ENCODE measurements around the gene KMT2E. TPM values are rescaled to one million over a fixed set of nuclear protein-coding genes. Genes with fewer than 3 reads are reported as not detected.

Gene KMT2E
- total RNA-seq, 1 donor: 132 TPM

DNA sequence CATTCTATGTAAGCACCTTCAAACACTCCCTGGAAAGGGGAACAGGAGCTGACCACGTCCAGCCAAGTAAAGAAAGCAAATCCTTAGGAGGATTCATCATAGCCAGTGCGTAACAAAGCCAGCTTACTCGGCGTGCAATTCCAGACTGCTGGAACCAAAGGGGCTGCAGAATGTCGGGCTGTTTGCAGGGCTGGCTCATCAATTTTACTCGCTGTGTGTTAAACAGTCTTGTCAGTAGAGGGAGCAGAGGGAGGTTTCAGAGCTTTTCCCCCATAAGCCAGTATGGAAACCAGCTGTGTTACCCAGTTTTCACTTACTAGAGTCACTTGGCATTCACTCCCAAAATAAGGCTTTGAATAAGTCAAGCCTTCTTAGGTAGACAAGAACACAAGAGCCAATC lies 127.1 kb downstream of the KMT2E start:
- TF ChIP-seq, protein P1, sequence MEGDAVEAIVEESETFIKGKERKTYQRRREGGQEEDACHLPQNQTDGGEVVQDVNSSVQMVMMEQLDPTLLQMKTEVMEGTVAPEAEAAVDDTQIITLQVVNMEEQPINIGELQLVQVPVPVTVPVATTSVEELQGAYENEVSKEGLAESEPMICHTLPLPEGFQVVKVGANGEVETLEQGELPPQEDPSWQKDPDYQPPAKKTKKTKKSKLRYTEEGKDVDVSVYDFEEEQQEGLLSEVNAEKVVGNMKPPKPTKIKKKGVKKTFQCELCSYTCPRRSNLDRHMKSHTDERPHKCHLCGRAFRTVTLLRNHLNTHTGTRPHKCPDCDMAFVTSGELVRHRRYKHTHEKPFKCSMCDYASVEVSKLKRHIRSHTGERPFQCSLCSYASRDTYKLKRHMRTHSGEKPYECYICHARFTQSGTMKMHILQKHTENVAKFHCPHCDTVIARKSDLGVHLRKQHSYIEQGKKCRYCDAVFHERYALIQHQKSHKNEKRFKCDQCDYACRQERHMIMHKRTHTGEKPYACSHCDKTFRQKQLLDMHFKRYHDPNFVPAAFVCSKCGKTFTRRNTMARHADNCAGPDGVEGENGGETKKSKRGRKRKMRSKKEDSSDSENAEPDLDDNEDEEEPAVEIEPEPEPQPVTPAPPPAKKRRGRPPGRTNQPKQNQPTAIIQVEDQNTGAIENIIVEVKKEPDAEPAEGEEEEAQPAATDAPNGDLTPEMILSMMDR (IDR thresholded peaks at IDR 0.05; ENCODE audit: insufficient read depth, low read length): peak; percentile 63
- no peak overlapping the region for H3K4me3 ChIP-seq (ENCODE audit: low read depth, low read length)
- DNase-seq (ENCODE audit: low read depth): peak; percentile 72

DNA sequence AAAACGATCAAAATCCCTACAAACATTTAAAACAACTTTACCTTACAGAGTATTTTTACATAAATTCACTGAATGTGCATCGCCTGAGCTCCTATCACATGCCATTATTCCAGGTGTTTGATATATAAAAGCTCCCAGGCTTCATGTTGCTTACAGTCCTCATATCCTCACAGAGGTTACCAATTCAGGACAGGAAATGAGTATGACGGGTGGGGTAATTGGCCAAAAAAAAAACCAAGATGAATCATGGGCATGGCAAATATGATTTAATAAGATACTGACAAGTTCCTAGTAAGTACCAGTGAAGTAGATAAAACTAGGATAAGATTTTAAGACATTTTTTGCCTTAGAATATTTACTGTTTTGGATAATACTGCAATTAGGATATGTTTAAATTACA lies 135.8 kb downstream of the KMT2E start:
- DNase-seq (ENCODE audit: low read depth): peak; percentile 61
- TF ChIP-seq, protein P1 (IDR thresholded peaks at IDR 0.05; ENCODE audit: insufficient read depth, low read length): no peak
- no peak overlapping the region for H3K4me3 ChIP-seq (ENCODE audit: low read depth, low read length)

- no peak for DNase-seq (ENCODE audit: low read depth)
- no peak overlapping the region for H3K4me3 ChIP-seq (ENCODE audit: low read depth, low read length)
- TF ChIP-seq, protein P1 (IDR thresholded peaks at IDR 0.05; ENCODE audit: insufficient read depth, low read length): no peak
These were observed 137.1 kb downstream of the KMT2E start for GRCh38 chr7:105151152-105151551.

- DNase-seq (ENCODE audit: low read depth): no peak
- TF ChIP-seq, protein P1 (IDR thresholded peaks at IDR 0.05; ENCODE audit: insufficient read depth, low read length): no peak
- no peak overlapping the region for H3K4me3 ChIP-seq (ENCODE audit: low read depth, low read length)
These were observed 139.5 kb downstream of the KMT2E start for GRCh38 chr7:105153531-105153930.

DNA sequence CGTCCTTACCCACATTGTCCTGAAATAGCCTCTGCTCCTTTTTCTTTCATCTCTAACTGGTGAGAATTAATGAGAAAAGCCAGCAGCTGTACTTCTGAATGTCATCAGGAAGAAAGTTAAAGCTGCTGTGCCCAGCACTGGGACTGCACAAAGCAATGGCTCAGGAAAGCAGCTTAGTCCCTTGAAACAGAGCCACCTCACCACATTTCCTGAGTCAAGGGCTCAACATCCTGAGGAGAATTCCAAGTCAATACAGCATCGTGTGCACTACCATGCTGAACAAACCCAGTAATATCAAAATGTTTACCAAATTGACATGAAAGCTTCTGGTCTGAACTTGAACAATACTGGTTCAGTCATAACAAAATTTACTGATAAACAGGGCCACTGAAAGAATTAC lies 140.1 kb downstream of the KMT2E start:
- TF ChIP-seq, protein P1 (IDR thresholded peaks at IDR 0.05; ENCODE audit: insufficient read depth, low read length): no peak
- no peak overlapping the region for H3K4me3 ChIP-seq (ENCODE audit: low read depth, low read length)

GRCh38 chr7:105156731-105157130 lies 142.7 kb downstream of the KMT2E start:
- TF ChIP-seq, protein P1 (IDR thresholded peaks at IDR 0.05; ENCODE audit: insufficient read depth, low read length): no peak
- no peak overlapping the region for H3K4me3 ChIP-seq (ENCODE audit: low read depth, low read length)
- DNase-seq (ENCODE audit: low read depth): peak; percentile 67

More for the DNA sequence above, 140.1 kb downstream of the KMT2E start:
- DNase-seq (ENCODE audit: low read depth): no peak

DNA sequence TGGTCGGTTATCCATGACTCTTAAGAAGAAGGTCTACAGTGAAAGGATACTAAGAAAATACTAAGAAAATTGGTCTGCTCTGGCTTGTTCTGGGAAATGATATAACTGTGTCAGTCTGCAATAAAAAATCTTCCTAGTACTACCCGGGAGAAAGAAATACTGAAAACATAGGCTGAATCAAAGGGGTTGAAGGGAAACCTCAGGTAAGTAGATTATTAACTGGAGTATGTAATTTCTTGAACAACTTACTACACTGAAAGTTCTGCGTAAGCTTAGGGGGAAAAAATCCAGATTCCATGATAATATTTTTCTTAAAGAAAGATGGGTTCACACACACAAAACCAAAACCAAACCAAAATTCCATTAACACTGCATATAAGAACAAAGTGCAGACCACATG lies 143.3 kb downstream of the KMT2E start:
- no peak for DNase-seq (ENCODE audit: low read depth)
- TF ChIP-seq, protein P1 (IDR thresholded peaks at IDR 0.05; ENCODE audit: insufficient read depth, low read length): no peak
- no peak overlapping the region for H3K4me3 ChIP-seq (ENCODE audit: low read depth, low read length)

Measured in fibroblast of the aortic adventitia (primary cell).